ENCODE data around the gene VGLL4. TPM values are rescaled to one million over a fixed set of nuclear protein-coding genes. Genes with fewer than 3 reads are reported as not detected.
A peak's percentile ranks its signal among the peaks of the same experiment; 100 is the strongest.

Gene VGLL4
- total and polyA plus RNA-seq, 2 donors (not counting 1 experiment from before 2014, with no cell fraction given), result 25.8 to 29.0 TPM

- Mint-ChIP-seq H3K4me3 (no peak overlapping the region), H3K27ac (peak overlapping the region; percentile 12), H3K9me3 (ENCODE audit: insufficient read depth) (no peaks in the 10 kb centered on the region), H3K27me3 (no peaks in the 10 kb centered on the region), H3K4me1 (peaks cover 33% of the 10 kb centered on the region)
- H3K4me1 ChIP-seq (ENCODE audit: control insufficient read depth in 2 of 2, insufficient read depth in 2 of 2, low read length in 2 of 2), result peaks cover 0 to 7% of the 10 kb centered on the region in 2 donors
- ATAC-seq (ENCODE audit: low read depth) (no peak), DNase-seq (no peak)
- ChIA-PET CTCF (no interaction called here), POLR2A (no interaction called here)
- H2AFZ ChIP-seq (ENCODE audit: insufficient read depth, low read depth, low read length, poor library complexity, severe bottlenecking), result no peak overlapping the region
- peaks cover 47% of the 10 kb centered on the region for H4K20me1 ChIP-seq (ENCODE audit: control insufficient read depth, insufficient read depth, low read length, poor library complexity, severe bottlenecking)
- intact Hi-C loops (cut with micrococcal nuclease), result no loop called here
- TF ChIP-seq EZH2 (IDR thresholded peaks at IDR 0.05; ENCODE audit: borderline replicate concordance, insufficient read depth, low read depth, low read length, poor library complexity, severe bottlenecking) (no peak), CTCF (IDR thresholded peaks at IDR 0.05) (no peak)
- peaks cover 98% of the 10 kb centered on the region for H3K79me2 ChIP-seq (ENCODE audit: control insufficient read depth, insufficient read depth, low read length)
- 80% methylated on average over 2 of the region's 2 CpGs for WGBS (ENCODE audit: insufficient coverage)
- H3K4me3 ChIP-seq (ENCODE audit: control extremely low read depth in 1 of 5, extremely low read depth in 1 of 5, insufficient read depth in 1 of 5, low read depth in 2 of 5, low read length in 4 of 5), result no peak overlapping the region
- no peak overlapping the region for H3K9ac ChIP-seq (ENCODE audit: low read length)
- no peaks in the 10 kb centered on the region for H3K9me3 ChIP-seq (ENCODE audit: control extremely low read depth in 1 of 3, control insufficient read depth in 2 of 3, insufficient read depth in 1 of 3, low read length in 2 of 3)
- H3K27me3 ChIP-seq (replicated peaks in 1 of 4; ENCODE audit: control extremely low read depth in 1 of 4, control insufficient read depth in 3 of 4, insufficient read depth in 4 of 4, low read length in 3 of 4), result no peaks in the 10 kb centered on the region
- H3K27ac ChIP-seq (ENCODE audit: low read length in 2 of 2), result no peak overlapping the region
- no peak overlapping the region for H3K4me2 ChIP-seq (replicated peaks; ENCODE audit: low read depth, low read length, poor library complexity, severe bottlenecking)
- no peaks in the 10 kb centered on the region for H3K36me3 ChIP-seq (replicated peaks in 1 of 2; ENCODE audit: control extremely low read depth in 1 of 2, control insufficient read depth in 1 of 2, extremely low read depth in 1 of 2, insufficient read depth in 2 of 2, low read length in 1 of 2)
Measured at GRCh38 chr3:11616551-11616950, 27.2 kb downstream of the VGLL4 start.

- H3K79me2 ChIP-seq (ENCODE audit: control insufficient read depth, insufficient read depth, low read length), result peaks cover 98% of the 10 kb centered on the region
- H3K27ac Mint-ChIP-seq, result no peak overlapping the region
- H3K9ac ChIP-seq (ENCODE audit: low read length), result no peak overlapping the region
- ChIA-PET POLR2A (no interaction called here), CTCF (no interaction called here)
- no peaks in the 10 kb centered on the region for H3K36me3 ChIP-seq (replicated peaks in 1 of 2; ENCODE audit: control extremely low read depth in 1 of 2, control insufficient read depth in 1 of 2, extremely low read depth in 1 of 2, insufficient read depth in 2 of 2, low read length in 1 of 2)
- H3K4me3 ChIP-seq (ENCODE audit: control extremely low read depth in 1 of 5, extremely low read depth in 1 of 5, insufficient read depth in 1 of 5, low read depth in 2 of 5, low read length in 4 of 5), result no peak overlapping the region
- no peaks in the 10 kb centered on the region for H3K9me3 Mint-ChIP-seq (ENCODE audit: insufficient read depth)
- H3K4me1 ChIP-seq (ENCODE audit: control insufficient read depth in 2 of 2, insufficient read depth in 2 of 2, low read length in 2 of 2), result no peaks in the 10 kb centered on the region
- no peak overlapping the region for H3K27ac ChIP-seq (ENCODE audit: low read length in 2 of 2)
- no peaks in the 10 kb centered on the region for H3K9me3 ChIP-seq (ENCODE audit: control extremely low read depth in 1 of 3, control insufficient read depth in 2 of 3, insufficient read depth in 1 of 3, low read length in 2 of 3)
- no peaks in the 10 kb centered on the region for H3K27me3 ChIP-seq (replicated peaks in 1 of 4; ENCODE audit: control extremely low read depth in 1 of 4, control insufficient read depth in 3 of 4, insufficient read depth in 4 of 4, low read length in 3 of 4)
- H3K27me3 Mint-ChIP-seq, result no peaks in the 10 kb centered on the region
- no peak for DNase-seq
- H3K4me1 Mint-ChIP-seq, result peaks cover 19% of the 10 kb centered on the region
- TF ChIP-seq CTCF (IDR thresholded peaks at IDR 0.05) (no peak), EZH2 (IDR thresholded peaks at IDR 0.05; ENCODE audit: borderline replicate concordance, insufficient read depth, low read depth, low read length, poor library complexity, severe bottlenecking) (no peak)
- 98% methylated on average over 16 of the region's 19 CpGs for WGBS (ENCODE audit: insufficient coverage)
- intact Hi-C loops (cut with micrococcal nuclease), result no loop called here
- no peak overlapping the region for H3K4me2 ChIP-seq (replicated peaks; ENCODE audit: low read depth, low read length, poor library complexity, severe bottlenecking)
- H2AFZ ChIP-seq (ENCODE audit: insufficient read depth, low read depth, low read length, poor library complexity, severe bottlenecking), result no peak overlapping the region
- H4K20me1 ChIP-seq (ENCODE audit: control insufficient read depth, insufficient read depth, low read length, poor library complexity, severe bottlenecking), result peaks cover 54% of the 10 kb centered on the region
- no peak for ATAC-seq (ENCODE audit: low read depth)
- no peak overlapping the region for H3K4me3 Mint-ChIP-seq
Measured at GRCh38 chr3:11613851-11614487, 29.7 kb downstream of the VGLL4 start.

Measured in B cell (primary cell).